K562 (cell line): ENCODE data around the gene ASRGL1. TPM values are rescaled to one million over a fixed set of nuclear protein-coding genes. Genes with fewer than 3 reads are reported as not detected.

ENCODE experiments used
- ARHGAP35 ChIP-seq: fragments of 450-650 bp; IDR thresholded peaks from 2 replicates; pipeline ENCODE4 v1.6.1; 2018; ENCODE audit not compliant: partially characterized antibody
- ATF1 ChIP-seq, 2 experiments: fragments of 450-650 bp in 1 of 2; IDR thresholded peaks; 2 replicates each; pipeline ENCODE4 v1.6.1; 2016; ENCODE audit warnings: missing compliant biosample characterization in 1 of 2, missing genetic modification characterization in 1 of 2
- HNRNPLL ChIP-seq: fragments of 200-400 bp; formaldehyde crosslinking; IDR thresholded peaks from 2 replicates; pipeline ENCODE4 v1.6.1; 2017; ENCODE audit warnings: low read length, low read depth, mild to moderate bottlenecking; ENCODE audit not compliant: poor library complexity, severe bottlenecking
- KLF16 ChIP-seq: IDR thresholded peaks from 2 replicates; pipeline ENCODE4 v1.6.1; 2016; ENCODE audit warnings: antibody characterized with exemption
- MLLT1 ChIP-seq, 2 experiments: fragments of 450-650 bp; IDR thresholded peaks; 2 replicates each; pipeline ENCODE4 v1.6.1; 2016
- PRDM10 ChIP-seq: fragments of 450-650 bp; IDR thresholded peaks from 2 replicates; pipeline ENCODE4 v1.6.1; 2018; ENCODE audit not compliant: partially characterized antibody
- SIX5 ChIP-seq, 2 experiments: IDR thresholded peaks; 2 replicates each; pipeline ENCODE4 v1.6.1; 2011; ENCODE audit warnings: low read length in 2 of 2, borderline replicate concordance in 1 of 2, low read depth in 1 of 2, mild to moderate bottlenecking in 1 of 2, moderate library complexity in 1 of 2; ENCODE audit not compliant: insufficient read depth in 1 of 2
- SMAD1 ChIP-seq: fragments of 150-350 bp; IDR thresholded peaks from 2 replicates; pipeline ENCODE4 v1.6.1; 2014; ENCODE audit warnings: low read length, low read depth; ENCODE audit not compliant: partially characterized antibody
- ZBTB12 ChIP-seq: fragments of 250-450 bp; sonication (Bioruptor Pico); IDR thresholded peaks from 2 replicates; pipeline ENCODE4 v1.4.0; 2020
- polyA plus RNA-seq, 8 experiments: library from polyadenylated mRNA; depleted of rRNA in 4 of 8; stranded (reverse) in 5 of 8; unstranded in 3 of 8; fragments of >200 nt; fragmentation: Nextera tagmentation in 2 of 8; fragmentation: Illumina TruSeq in 1 of 8; extraction: Ambion mirVana in 2 of 8; extraction: Trizol in 1 of 8; gene quantifications; 2 replicates each; pipeline versions ENCODE4 v1.2.1 to v1.2.3, GENCODE V29; 2011 to 2014; ENCODE audit warnings: inconsistent platforms in 1 of 8, missing spikeins in 1 of 8
- total RNA-seq, 7 experiments: library from RNA; depleted of rRNA in 6 of 7; stranded (reverse); fragments of >200 nt in 6 of 7; fragmentation: Illumina TruSeq in 2 of 7; extraction: Trizol in 2 of 7; gene quantifications; 2 replicates each; pipeline versions ENCODE4 v1.2.1 to v1.2.3, GENCODE V29; 2011 to 2021; ENCODE audit warnings: low replicate concordance in 1 of 7
- TF ChIP-seq, protein P1 (sequence below): IDR thresholded peaks from 2 replicates; pipeline ENCODE4 v1.6.1; 2011; ENCODE audit warnings: borderline replicate concordance, low read depth, mild to moderate bottlenecking, moderate library complexity, low read length; ENCODE audit not compliant: insufficient read depth, poor library complexity, severe bottlenecking

Gene ASRGL1
- total and polyA plus RNA-seq, 9 of the 15 experiments (the other 6 are each of a cell fraction or from before 2014, with no cell fraction given): 3.1 to 23.0 (median 11.2) TPM

DNA sequence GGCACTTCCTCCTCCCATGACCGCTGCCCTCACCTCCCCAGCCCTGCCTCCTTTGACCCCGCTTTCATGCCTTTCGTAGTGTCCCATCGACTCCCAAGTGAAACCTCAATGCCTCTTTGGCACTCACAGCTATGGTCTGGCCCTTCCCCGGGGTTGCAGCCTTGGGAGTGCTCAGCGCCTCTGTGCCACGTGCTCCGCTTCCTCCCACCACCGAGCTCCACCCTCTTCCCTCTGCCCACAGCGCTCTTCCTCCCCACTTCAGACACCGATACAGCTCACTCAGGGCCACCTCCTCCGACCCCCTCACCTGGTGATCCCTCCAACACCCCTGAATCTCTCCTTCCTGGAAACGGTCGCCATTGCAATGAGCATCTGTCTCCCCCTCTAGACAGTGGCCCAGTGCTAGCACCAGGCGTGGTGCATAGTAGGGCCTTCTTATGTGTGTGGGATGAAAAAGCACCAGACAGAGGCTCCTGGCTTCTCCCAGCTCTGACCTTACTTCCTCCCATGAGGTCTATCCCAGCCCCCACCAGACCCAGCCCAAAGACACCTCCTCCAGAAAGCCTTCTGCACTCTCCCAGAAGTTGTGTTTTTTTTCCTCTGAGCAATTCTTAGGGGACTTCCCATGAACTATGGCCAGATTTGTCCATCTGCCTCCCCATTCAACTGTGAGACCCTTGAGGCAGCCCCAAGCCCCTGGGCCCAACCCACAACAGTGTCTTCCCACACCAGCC is 65.1 kb downstream of the ASRGL1 start (continued):
- TF ChIP-seq, protein P1, sequence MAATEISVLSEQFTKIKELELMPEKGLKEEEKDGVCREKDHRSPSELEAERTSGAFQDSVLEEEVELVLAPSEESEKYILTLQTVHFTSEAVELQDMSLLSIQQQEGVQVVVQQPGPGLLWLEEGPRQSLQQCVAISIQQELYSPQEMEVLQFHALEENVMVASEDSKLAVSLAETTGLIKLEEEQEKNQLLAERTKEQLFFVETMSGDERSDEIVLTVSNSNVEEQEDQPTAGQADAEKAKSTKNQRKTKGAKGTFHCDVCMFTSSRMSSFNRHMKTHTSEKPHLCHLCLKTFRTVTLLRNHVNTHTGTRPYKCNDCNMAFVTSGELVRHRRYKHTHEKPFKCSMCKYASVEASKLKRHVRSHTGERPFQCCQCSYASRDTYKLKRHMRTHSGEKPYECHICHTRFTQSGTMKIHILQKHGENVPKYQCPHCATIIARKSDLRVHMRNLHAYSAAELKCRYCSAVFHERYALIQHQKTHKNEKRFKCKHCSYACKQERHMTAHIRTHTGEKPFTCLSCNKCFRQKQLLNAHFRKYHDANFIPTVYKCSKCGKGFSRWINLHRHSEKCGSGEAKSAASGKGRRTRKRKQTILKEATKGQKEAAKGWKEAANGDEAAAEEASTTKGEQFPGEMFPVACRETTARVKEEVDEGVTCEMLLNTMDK: no peak
- TF ChIP-seq MLLT1 (IDR thresholded peaks at IDR 0.05) (0 out of 4 replicates have a peak, but pooled peaks of 1 of the 2 experiments have one; percentile 52), SMAD1 (no peak), ATF1 (CRISPR knock-in tag; IDR thresholded peaks at IDR 0.05) (no peak), ATF1 (tag; IDR thresholded peaks at IDR 0.05) (no peak), ARHGAP35 (no peak), PRDM10 (peak; percentile 46), KLF16 (no peak), SIX5 (IDR thresholded peaks at IDR 0.05; ENCODE audit: borderline replicate concordance in 1 of 2, insufficient read depth in 1 of 2, low read depth in 1 of 2, low read length in 2 of 2) (no peak), HNRNPLL (no peak), ZBTB12 (CRISPR knock-in tag) (no peak)
